ENCODE measurements around the gene ZBTB39.

Gene ZBTB39

DNA sequence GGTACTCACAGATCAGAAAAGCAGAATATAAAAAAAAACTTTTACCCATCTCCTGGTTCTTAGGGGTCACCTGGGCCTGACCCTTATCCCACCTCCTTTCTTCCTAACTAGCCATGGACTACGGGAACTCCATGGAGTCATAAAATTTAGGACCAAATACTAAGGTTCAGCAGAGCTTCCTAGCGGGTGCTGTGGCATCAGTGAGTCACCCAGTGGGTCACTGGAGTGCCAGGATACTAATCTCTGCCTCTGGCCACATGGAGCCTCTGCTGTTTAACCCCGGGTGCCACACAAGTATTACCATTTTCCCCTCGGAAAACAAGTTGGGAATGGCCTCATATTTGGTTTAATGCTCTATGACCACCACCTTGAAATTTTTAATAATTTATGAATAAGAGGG lies 6.9 kb downstream of the ZBTB39 start:
- H2BK12ac ChIP-seq (ENCODE audit: low read length), result no peak overlapping the region
- no peak overlapping the region for H3K14ac ChIP-seq (ENCODE audit: low read length)
- no peaks in the 10 kb centered on the region for H3K79me1 ChIP-seq (ENCODE audit: low read length)
- H2AFZ ChIP-seq (ENCODE audit: insufficient read depth, low read length, poor library complexity), result no peak overlapping the region
- no peak overlapping the region for H3K4ac ChIP-seq (ENCODE audit: low read depth, low read length)
- no peak overlapping the region for H2BK120ac ChIP-seq (ENCODE audit: insufficient read depth, low read length, poor library complexity)
- H4K91ac ChIP-seq (ENCODE audit: low read depth, low read length), result no peak overlapping the region
- no peak overlapping the region for H3K9ac ChIP-seq (ENCODE audit: low read length)
- H3K4me1 ChIP-seq (ENCODE audit: control insufficient read depth in 1 of 2, insufficient read depth in 2 of 2, low read length in 2 of 2), result peaks cover 6 to 9% of the 10 kb centered on the region in 2 experiments
- H2BK5ac ChIP-seq (ENCODE audit: low read depth, low read length, poor library complexity), result no peak overlapping the region
- H4K8ac ChIP-seq (ENCODE audit: low read depth, low read length), result no peak overlapping the region
- H2AK5ac ChIP-seq (ENCODE audit: low read length), result no peak overlapping the region
- H3K27me3 ChIP-seq (ENCODE audit: insufficient read depth, low read length), result no peaks in the 10 kb centered on the region
- no peaks in the 10 kb centered on the region for H3K79me2 ChIP-seq (ENCODE audit: control insufficient read depth, insufficient read depth, low read length, poor library complexity)
- peaks cover 26 to 37% of the 10 kb centered on the region in 2 experiments for H3K36me3 ChIP-seq (ENCODE audit: control insufficient read depth in 1 of 2, insufficient read depth in 2 of 2, low read length in 2 of 2)
- no peak overlapping the region for H4K12ac ChIP-seq (ENCODE audit: low read depth, low read length)
- no peak overlapping the region for H3K27ac ChIP-seq (ENCODE audit: low read depth, low read length)
- no peak overlapping the region for H3K18ac ChIP-seq (ENCODE audit: low read length)
- WGBS (ENCODE audit: extremely low coverage, insufficient coverage, insufficient read length), result no CpG with 5 or more reads among the region's 4 CpGs
- no peak overlapping the region for H3K4me3 ChIP-seq (ENCODE audit: low read depth, low read length)
- DNase-seq, result no peak
- peaks cover 6% of the 10 kb centered on the region for H3K9me3 ChIP-seq (ENCODE audit: insufficient read depth, low read depth, low read length)
- H3K23ac ChIP-seq (ENCODE audit: low read length), result no peak overlapping the region
- H3K4me2 ChIP-seq (ENCODE audit: low read length), result no peak overlapping the region

DNA sequence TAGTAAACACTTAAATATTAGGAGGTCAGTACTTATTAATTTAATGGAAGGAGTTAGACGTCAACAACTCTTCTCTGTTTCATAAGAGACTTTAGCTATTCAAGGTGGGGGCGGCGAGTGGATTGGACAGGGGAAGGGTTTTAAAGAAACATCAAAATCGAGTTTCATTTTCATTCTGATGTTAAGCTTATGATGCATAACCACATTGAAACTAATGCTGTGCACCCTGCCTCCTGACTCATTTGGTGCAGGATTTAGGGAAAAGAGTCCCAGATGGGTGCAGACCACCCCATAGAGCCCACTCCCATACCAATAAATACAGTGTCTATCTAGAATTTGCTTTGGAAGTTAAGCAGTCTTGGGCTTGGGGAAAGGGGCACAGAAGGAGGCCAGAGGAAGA lies 7.4 kb downstream of the ZBTB39 start:
- DNase-seq, result no peak
- Histone ChIP-seq H3K23ac (ENCODE audit: low read length) (no peak overlapping the region), H2AK5ac (ENCODE audit: low read length) (no peak overlapping the region), H3K27ac (ENCODE audit: low read depth, low read length) (no peak overlapping the region), H3K18ac (ENCODE audit: low read length) (no peak overlapping the region), H4K91ac (ENCODE audit: low read depth, low read length) (no peak overlapping the region), H3K4me1 (ENCODE audit: control insufficient read depth in 1 of 2, insufficient read depth in 2 of 2, low read length in 2 of 2) (peaks cover 6 to 9% of the 10 kb centered on the region in 2 experiments), H3K4me2 (ENCODE audit: low read length) (no peak overlapping the region), H4K8ac (ENCODE audit: low read depth, low read length) (no peak overlapping the region), H2AFZ (ENCODE audit: insufficient read depth, low read length, poor library complexity) (no peak overlapping the region), H3K79me2 (ENCODE audit: control insufficient read depth, insufficient read depth, low read length, poor library complexity) (no peaks in the 10 kb centered on the region), H2BK12ac (ENCODE audit: low read length) (no peak overlapping the region), H3K14ac (ENCODE audit: low read length) (no peak overlapping the region), H3K9ac (ENCODE audit: low read length) (no peak overlapping the region), H3K4ac (ENCODE audit: low read depth, low read length) (no peak overlapping the region), H4K12ac (ENCODE audit: low read depth, low read length) (no peak overlapping the region), H2BK5ac (ENCODE audit: low read depth, low read length, poor library complexity) (no peak overlapping the region), H3K4me3 (ENCODE audit: low read depth, low read length) (no peak overlapping the region), H3K9me3 (ENCODE audit: insufficient read depth, low read depth, low read length) (peaks cover 6% of the 10 kb centered on the region), H2BK120ac (ENCODE audit: insufficient read depth, low read length, poor library complexity) (no peak overlapping the region), H3K27me3 (ENCODE audit: insufficient read depth, low read length) (no peaks in the 10 kb centered on the region), H3K79me1 (ENCODE audit: low read length) (no peaks in the 10 kb centered on the region), H3K36me3 (ENCODE audit: control insufficient read depth in 1 of 2, insufficient read depth in 2 of 2, low read length in 2 of 2) (peaks cover 21 to 32% of the 10 kb centered on the region in 2 experiments)
- no CpG with 5 or more reads among the region's 4 CpGs for WGBS (ENCODE audit: extremely low coverage, insufficient coverage, insufficient read length)

DNA sequence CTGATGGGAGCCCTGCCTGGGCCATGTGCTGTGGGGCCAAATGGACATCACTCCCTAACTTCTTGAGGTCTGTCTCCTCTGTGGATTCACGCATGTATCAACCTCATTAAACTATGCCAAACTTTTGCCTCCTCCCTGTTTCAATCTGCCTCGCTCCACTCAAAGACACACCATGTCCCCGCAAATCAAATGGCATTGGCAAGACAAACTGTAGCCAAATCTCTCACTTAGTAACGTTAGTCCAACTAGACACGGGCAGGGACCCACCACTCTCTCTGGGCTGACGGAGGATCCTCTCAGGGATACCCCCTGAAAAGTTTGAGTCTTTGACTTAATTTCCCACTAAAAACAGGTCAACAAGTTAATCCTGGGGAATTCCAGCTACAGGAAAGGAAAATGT lies 8.0 kb downstream of the ZBTB39 start:
- no peak overlapping the region for H2BK120ac ChIP-seq (ENCODE audit: insufficient read depth, low read length, poor library complexity)
- no peak overlapping the region for H3K14ac ChIP-seq (ENCODE audit: low read length)
- H3K27me3 ChIP-seq (ENCODE audit: insufficient read depth, low read length), result no peaks in the 10 kb centered on the region
- peaks cover 6 to 9% of the 10 kb centered on the region in 2 experiments for H3K4me1 ChIP-seq (ENCODE audit: control insufficient read depth in 1 of 2, insufficient read depth in 2 of 2, low read length in 2 of 2)
- H3K4me3 ChIP-seq (ENCODE audit: low read depth, low read length), result no peak overlapping the region
- no peak overlapping the region for H2BK12ac ChIP-seq (ENCODE audit: low read length)
- no peak overlapping the region for H3K4ac ChIP-seq (ENCODE audit: low read depth, low read length)
- no peak overlapping the region for H4K12ac ChIP-seq (ENCODE audit: low read depth, low read length)
- H3K79me1 ChIP-seq (ENCODE audit: low read length), result no peaks in the 10 kb centered on the region
- H3K9ac ChIP-seq (ENCODE audit: low read length), result no peak overlapping the region
- H4K8ac ChIP-seq (ENCODE audit: low read depth, low read length), result no peak overlapping the region
- no CpG with 5 or more reads among the region's 6 CpGs for WGBS (ENCODE audit: extremely low coverage, insufficient coverage, insufficient read length)
- peaks cover 6% of the 10 kb centered on the region for H3K9me3 ChIP-seq (ENCODE audit: insufficient read depth, low read depth, low read length)
- H3K4me2 ChIP-seq (ENCODE audit: low read length), result no peak overlapping the region
- DNase-seq, result no peak
- no peak overlapping the region for H2BK5ac ChIP-seq (ENCODE audit: low read depth, low read length, poor library complexity)
- no peaks in the 10 kb centered on the region for H3K79me2 ChIP-seq (ENCODE audit: control insufficient read depth, insufficient read depth, low read length, poor library complexity)
- no peak overlapping the region for H2AK5ac ChIP-seq (ENCODE audit: low read length)
- H2AFZ ChIP-seq (ENCODE audit: insufficient read depth, low read length, poor library complexity), result no peak overlapping the region
- H3K27ac ChIP-seq (ENCODE audit: low read depth, low read length), result no peak overlapping the region
- no peak overlapping the region for H4K91ac ChIP-seq (ENCODE audit: low read depth, low read length)
- H3K36me3 ChIP-seq (ENCODE audit: control insufficient read depth in 1 of 2, insufficient read depth in 2 of 2, low read length in 2 of 2), result peaks cover 15 to 26% of the 10 kb centered on the region in 2 experiments
- no peak overlapping the region for H3K18ac ChIP-seq (ENCODE audit: low read length)
- no peak overlapping the region for H3K23ac ChIP-seq (ENCODE audit: low read length)

DNA sequence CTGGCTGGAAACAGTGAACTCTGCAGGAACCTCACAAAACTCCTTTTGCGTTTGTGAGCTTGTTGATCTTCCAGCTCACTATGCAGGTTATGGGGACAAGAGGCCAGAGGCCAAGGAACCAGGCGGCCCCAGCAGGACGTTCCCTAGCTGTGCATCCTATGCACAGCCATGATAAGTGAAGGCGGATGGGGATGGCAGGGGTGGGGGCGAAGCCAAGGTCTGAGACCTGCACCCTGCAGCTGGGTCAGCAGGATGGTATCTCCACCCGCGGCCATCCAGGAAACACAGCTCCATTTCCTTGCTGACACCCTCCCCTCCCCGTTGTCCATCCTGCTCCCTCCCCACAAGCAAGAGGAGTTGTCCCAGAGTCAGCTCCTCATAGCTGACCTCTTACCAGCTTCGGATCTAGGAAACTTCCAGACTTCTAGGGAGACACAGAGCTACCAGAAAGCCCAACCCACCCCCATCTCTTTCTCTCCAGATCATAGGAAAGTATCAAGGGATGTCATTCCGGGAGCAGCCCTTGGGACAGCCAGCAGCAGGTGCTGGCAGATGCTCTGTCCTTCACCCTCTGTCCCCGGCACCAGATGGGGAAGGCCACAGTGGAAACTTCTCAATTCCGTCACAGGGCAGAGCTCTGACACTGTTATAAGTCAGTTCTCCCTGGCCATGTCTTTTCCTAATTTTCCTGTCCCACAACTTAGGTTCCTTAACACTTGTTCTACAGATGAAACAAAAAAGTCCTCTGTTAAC lies 9.4 kb downstream of the ZBTB39 start:
- DNase-seq, result no peak
- Histone ChIP-seq H3K36me3 (ENCODE audit: control insufficient read depth in 1 of 2, insufficient read depth in 2 of 2, low read length in 2 of 2) (peaks cover 6 to 13% of the 10 kb centered on the region in 2 experiments), H3K4me1 (ENCODE audit: control insufficient read depth in 1 of 2, insufficient read depth in 2 of 2, low read length in 2 of 2) (peaks cover 4% of the 10 kb centered on the region in 2 experiments), H2BK12ac (ENCODE audit: low read length) (no peak overlapping the region), H3K9me3 (ENCODE audit: insufficient read depth, low read depth, low read length) (peaks cover 6% of the 10 kb centered on the region), H2BK120ac (ENCODE audit: insufficient read depth, low read length, poor library complexity) (no peak overlapping the region), H3K23ac (ENCODE audit: low read length) (no peak overlapping the region), H3K18ac (ENCODE audit: low read length) (no peak overlapping the region), H3K4ac (ENCODE audit: low read depth, low read length) (no peak overlapping the region), H4K91ac (ENCODE audit: low read depth, low read length) (no peak overlapping the region), H4K8ac (ENCODE audit: low read depth, low read length) (no peak overlapping the region), H3K79me2 (ENCODE audit: control insufficient read depth, insufficient read depth, low read length, poor library complexity) (no peaks in the 10 kb centered on the region), H2AFZ (ENCODE audit: insufficient read depth, low read length, poor library complexity) (no peak overlapping the region), H3K79me1 (ENCODE audit: low read length) (no peaks in the 10 kb centered on the region), H3K9ac (ENCODE audit: low read length) (no peak overlapping the region), H2BK5ac (ENCODE audit: low read depth, low read length, poor library complexity) (no peak overlapping the region), H2AK5ac (ENCODE audit: low read length) (no peak overlapping the region), H4K12ac (ENCODE audit: low read depth, low read length) (no peak overlapping the region), H3K14ac (ENCODE audit: low read length) (no peak overlapping the region), H3K4me3 (ENCODE audit: low read depth, low read length) (no peak overlapping the region), H3K27ac (ENCODE audit: low read depth, low read length) (no peak overlapping the region), H3K27me3 (ENCODE audit: insufficient read depth, low read length) (no peaks in the 10 kb centered on the region), H3K4me2 (ENCODE audit: low read length) (no peak overlapping the region)
- no CpG with 5 or more reads among the region's 12 CpGs for whole genome bisulfite sequencing (ENCODE audit: extremely low coverage, insufficient coverage, insufficient read length)
